Measurements from ENCODE around the gene LRRC19. TPM values are rescaled to one million over a fixed set of nuclear protein-coding genes. Genes with fewer than 3 reads are reported as not detected.
A peak's percentile ranks its signal among the peaks of the same experiment; 100 is the strongest.

The LRRC19 gene
- total RNA-seq, 2 donors from 2014 or later, result not detected

DNA sequence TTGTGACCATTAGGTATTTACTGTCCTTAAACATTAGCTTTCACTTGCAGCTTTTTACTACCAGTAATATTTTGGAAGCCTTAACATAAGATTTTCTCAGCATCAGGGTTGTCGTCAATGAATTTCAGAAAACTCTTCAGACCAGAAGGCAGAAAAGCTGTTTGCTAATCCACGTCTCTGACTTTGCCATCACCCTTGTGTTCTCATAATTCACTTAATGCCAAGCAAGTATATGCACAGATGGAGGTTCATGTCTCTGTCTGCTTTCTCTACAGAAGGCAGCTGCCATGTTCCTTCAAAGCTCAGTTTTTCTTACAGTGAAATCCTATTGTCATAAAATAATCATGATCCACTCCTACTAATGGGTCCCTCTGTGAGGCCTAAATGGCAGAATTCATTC is 37.7 kb upstream of the LRRC19 start:
- H3K4me3 ChIP-seq, result no peak overlapping the region
- H3K9me3 ChIP-seq, result no peaks in the 10 kb centered on the region
- no peak overlapping the region for H3K27ac ChIP-seq
- DNase-seq (ENCODE audit: low spot score), result no peak
- no peaks in the 10 kb centered on the region for H3K36me3 ChIP-seq
- TF ChIP-seq, protein P1, sequence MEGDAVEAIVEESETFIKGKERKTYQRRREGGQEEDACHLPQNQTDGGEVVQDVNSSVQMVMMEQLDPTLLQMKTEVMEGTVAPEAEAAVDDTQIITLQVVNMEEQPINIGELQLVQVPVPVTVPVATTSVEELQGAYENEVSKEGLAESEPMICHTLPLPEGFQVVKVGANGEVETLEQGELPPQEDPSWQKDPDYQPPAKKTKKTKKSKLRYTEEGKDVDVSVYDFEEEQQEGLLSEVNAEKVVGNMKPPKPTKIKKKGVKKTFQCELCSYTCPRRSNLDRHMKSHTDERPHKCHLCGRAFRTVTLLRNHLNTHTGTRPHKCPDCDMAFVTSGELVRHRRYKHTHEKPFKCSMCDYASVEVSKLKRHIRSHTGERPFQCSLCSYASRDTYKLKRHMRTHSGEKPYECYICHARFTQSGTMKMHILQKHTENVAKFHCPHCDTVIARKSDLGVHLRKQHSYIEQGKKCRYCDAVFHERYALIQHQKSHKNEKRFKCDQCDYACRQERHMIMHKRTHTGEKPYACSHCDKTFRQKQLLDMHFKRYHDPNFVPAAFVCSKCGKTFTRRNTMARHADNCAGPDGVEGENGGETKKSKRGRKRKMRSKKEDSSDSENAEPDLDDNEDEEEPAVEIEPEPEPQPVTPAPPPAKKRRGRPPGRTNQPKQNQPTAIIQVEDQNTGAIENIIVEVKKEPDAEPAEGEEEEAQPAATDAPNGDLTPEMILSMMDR (IDR thresholded peaks at IDR 0.05), result no peak
- H3K4me1 ChIP-seq, result no peaks in the 10 kb centered on the region
- no peaks in the 10 kb centered on the region for H3K27me3 ChIP-seq

GRCh38 chr9:27042476-27042875 is 37.0 kb upstream of the LRRC19 start:
- H3K4me3 ChIP-seq, result no peak overlapping the region
- DNase-seq (ENCODE audit: low spot score), result no peak
- H3K27me3 ChIP-seq, result no peaks in the 10 kb centered on the region
- no peaks in the 10 kb centered on the region for H3K4me1 ChIP-seq
- H3K36me3 ChIP-seq, result no peaks in the 10 kb centered on the region
- TF ChIP-seq, protein P1 (IDR thresholded peaks at IDR 0.05), result no peak
- H3K9me3 ChIP-seq, result no peaks in the 10 kb centered on the region
- no peak overlapping the region for H3K27ac ChIP-seq

DNA sequence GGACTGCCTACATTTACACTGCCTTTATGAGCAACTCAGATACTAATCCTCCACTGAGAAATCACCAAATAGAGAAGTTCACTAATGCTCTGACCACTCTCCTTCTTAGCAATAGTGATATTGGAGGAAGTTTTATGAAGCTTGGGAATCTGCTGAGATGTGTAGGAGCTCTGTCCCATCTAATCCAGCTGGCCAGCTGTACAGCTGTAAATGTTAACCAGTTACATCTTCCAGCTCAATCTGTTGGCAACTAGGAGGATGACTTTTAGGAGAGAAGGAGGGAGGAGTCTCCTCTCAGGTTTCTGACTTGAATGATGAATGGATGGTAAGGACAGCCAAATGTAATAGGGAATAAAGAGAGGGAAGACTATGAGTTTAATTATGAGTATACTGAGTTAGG is 36.3 kb upstream of the LRRC19 start:
- H3K27ac ChIP-seq, result no peak overlapping the region
- H3K36me3 ChIP-seq, result no peaks in the 10 kb centered on the region

GRCh38 chr9:27037499-27037898 is 32.0 kb upstream of the LRRC19 start:
- Histone ChIP-seq H3K4me3 (no peak overlapping the region), H3K27me3 (no peaks in the 10 kb centered on the region), H3K36me3 (no peaks in the 10 kb centered on the region), H3K27ac (no peak overlapping the region), H3K4me1 (no peaks in the 10 kb centered on the region), H3K9me3 (no peaks in the 10 kb centered on the region)
- TF ChIP-seq, protein P1 (IDR thresholded peaks at IDR 0.05), result no peak
- DNase-seq (ENCODE audit: low spot score), result no peak

More for the DNA sequence above, 36.3 kb upstream of the LRRC19 start:
- no peaks in the 10 kb centered on the region for H3K27me3 ChIP-seq
- TF ChIP-seq, protein P1 (IDR thresholded peaks at IDR 0.05), result no peak
- H3K9me3 ChIP-seq, result no peaks in the 10 kb centered on the region
- H3K4me1 ChIP-seq, result no peaks in the 10 kb centered on the region
- no peak overlapping the region for H3K4me3 ChIP-seq
- no peak for DNase-seq (ENCODE audit: low spot score)

DNA sequence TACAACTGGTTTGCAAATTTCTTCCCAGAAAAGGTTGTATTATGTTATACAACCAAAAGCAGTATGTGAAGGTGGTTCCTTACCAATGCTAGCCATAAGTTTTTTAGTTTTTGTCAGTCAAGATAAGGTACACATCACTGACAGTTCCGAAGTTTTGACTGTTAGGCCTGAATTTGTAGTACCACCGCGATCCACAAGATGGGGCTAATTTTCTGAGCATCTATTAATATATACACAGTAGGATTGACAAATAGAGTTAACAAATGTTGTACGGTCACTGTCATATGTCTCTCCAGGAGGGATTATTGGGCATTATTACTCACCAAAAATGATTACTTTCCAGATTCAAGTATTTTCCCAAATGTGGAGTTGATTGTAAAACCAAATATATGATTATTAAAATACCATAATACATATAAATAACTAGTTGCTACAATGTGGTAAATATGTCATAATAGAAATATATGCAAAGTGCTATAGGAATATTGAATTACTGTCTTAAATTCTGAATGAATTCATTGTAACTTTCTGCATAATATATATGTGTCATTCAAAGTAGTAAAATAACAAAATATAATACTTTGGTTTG is 28.4 kb upstream of the LRRC19 start:
- Histone ChIP-seq H3K27me3 (no peaks in the 10 kb centered on the region), H3K36me3 (no peaks in the 10 kb centered on the region), H3K4me3 (no peak overlapping the region), H3K9me3 (no peaks in the 10 kb centered on the region), H3K4me1 (no peaks in the 10 kb centered on the region), H3K27ac (no peak overlapping the region)
- DNase-seq (ENCODE audit: low spot score), result peak; percentile 65
- TF ChIP-seq, protein P1 (IDR thresholded peaks at IDR 0.05), result peak; percentile 75 to 87

GRCh38 chr9:27029186-27029585 is 23.7 kb upstream of the LRRC19 start:
- TF ChIP-seq, protein P1 (IDR thresholded peaks at IDR 0.05), result no peak

More at GRCh38 chr9:27029186-27029585, 23.7 kb upstream of the LRRC19 start:
- Histone ChIP-seq H3K36me3 (peaks cover 9% of the 10 kb centered on the region), H3K27ac (no peak overlapping the region), H3K4me1 (no peaks in the 10 kb centered on the region), H3K9me3 (no peaks in the 10 kb centered on the region), H3K4me3 (no peak overlapping the region), H3K27me3 (no peaks in the 10 kb centered on the region)
- DNase-seq (ENCODE audit: low spot score), result no peak
